Natural killer cell (primary cell): ENCODE results near the gene ATP8A1. TPM values are rescaled to one million over a fixed set of nuclear protein-coding genes. Genes with fewer than 3 reads are reported as not detected.

Experiments
- ATAC-seq, 3 donors: fragments of 150-1000 bp in 2 of 3; fragments of 200-7000 bp in 1 of 3; cut with Tn5 transposase; 1 replicate in 1 of 3; 2 replicates in 2 of 3; pipeline ENCODE4 v1.10.0; 2021; ENCODE audit warnings: mild to moderate bottlenecking in 2 of 3, moderate library complexity in 2 of 3
- DNase-seq, 2 donors: peaks; one replicate each; pipeline versions ENCODE4 v3.0.0 to v3.0.0-alpha.2; 2013 to 2021; ENCODE audit warnings: mixed read lengths in 1 of 2
- H3K27ac ChIP-seq: one replicate; pipeline ENCODE4 v1.5.1; 2013; ENCODE audit warnings: mild to moderate bottlenecking, low read length
- H3K27me3 ChIP-seq: one replicate; pipeline ENCODE4 v1.6.1; 2013; ENCODE audit warnings: low read length; ENCODE audit not compliant: control insufficient read depth, insufficient read depth
- H3K36me3 ChIP-seq: one replicate; pipeline ENCODE4 v1.6.1; 2013; ENCODE audit warnings: low read length; ENCODE audit not compliant: control insufficient read depth, insufficient read depth
- H3K4me1 ChIP-seq: one replicate; pipeline ENCODE4 v1.6.1; 2013; ENCODE audit warnings: low read length; ENCODE audit not compliant: control insufficient read depth, insufficient read depth
- H3K4me3 ChIP-seq: one replicate; pipeline ENCODE4 v1.5.1; 2013; ENCODE audit warnings: low read length
- H3K9me3 ChIP-seq: one replicate; pipeline ENCODE4 v1.6.1; 2013; ENCODE audit warnings: low read length; ENCODE audit not compliant: control insufficient read depth, insufficient read depth
- H3K27ac Mint-ChIP-seq, 2 donors: one replicate each; pipeline ENCODE4 v1.8.0; 2022; ENCODE audit warnings: mild to moderate bottlenecking in 2 of 2, mixed read lengths in 2 of 2, moderate library complexity in 1 of 2
- H3K27me3 Mint-ChIP-seq, 2 donors: one replicate each; pipeline ENCODE4 v1.8.0; 2022; ENCODE audit warnings: low read depth in 2 of 2, mixed read lengths in 2 of 2
- H3K36me3 Mint-ChIP-seq: one replicate; pipeline ENCODE4 v1.8.0; 2022; ENCODE audit warnings: mixed read lengths
- H3K4me1 Mint-ChIP-seq, 2 donors: one replicate each; pipeline ENCODE4 v1.8.0; 2022; ENCODE audit warnings: mixed read lengths in 2 of 2
- H3K4me3 Mint-ChIP-seq: one replicate; pipeline ENCODE4 v1.8.0; 2022; ENCODE audit warnings: mild to moderate bottlenecking, moderate library complexity, mixed read lengths
- H3K9me3 Mint-ChIP-seq, 2 donors: one replicate each; pipeline ENCODE4 v1.8.0; 2022; ENCODE audit warnings: mixed read lengths in 2 of 2
- CTCF ChIP-seq: fragments of 200-600 bp; IDR thresholded peaks from one replicate; pipeline ENCODE4 v1.8.0; 2022; ENCODE audit warnings: antibody characterized with exemption
- WGBS: methylation state at CpG from one replicate; pipeline ENCODE4 v1.1.7; 2013; ENCODE audit warnings: missing lambda C conversion rate; ENCODE audit not compliant: insufficient coverage; 5-methylcytosine and 5-hydroxymethylcytosine counted together
- intact Hi-C: fragments of 100-400 bp; cut with micrococcal nuclease; formaldehyde crosslinking; loops from one replicate; pipeline ENCODE4 v1.14.2; 2022
- total RNA-seq, 4 donors: library from RNA; stranded (reverse); fragments of 120-200 nt in 1 of 4; gene quantifications; one replicate each; pipeline versions ENCODE4 v1.2.3 to v1.2.4, GENCODE V29; 2013 to 2022

Gene ATP8A1
- total RNA-seq, 3 donors from 2014 or later (not counting 1 experiment from before 2014, with no cell fraction given), result 84.8 to 156 (median 147) TPM

GRCh38 chr4:42436928-42437565 lies 219.9 kb downstream of the ATP8A1 start:
- Mint-ChIP-seq H3K4me3 (no peak overlapping the region), H3K4me1 (no peaks in the 10 kb centered on the region), H3K27ac (no peak overlapping the region), H3K36me3 (peaks cover 30% of the 10 kb centered on the region), H3K27me3 (no peaks in the 10 kb centered on the region), H3K9me3 (no peaks in the 10 kb centered on the region)
- no peak for TF ChIP-seq CTCF
- no peak overlapping the region for H3K4me3 ChIP-seq
- DNase-seq (no peak), ATAC-seq (no peak)
- no peaks in the 10 kb centered on the region for H3K4me1 ChIP-seq
- intact Hi-C loops, result no loop called here
- WGBS, result 95% methylated on average over 2 of the region's 7 CpGs
- no peaks in the 10 kb centered on the region for H3K27me3 ChIP-seq
- H3K27ac ChIP-seq, result no peak overlapping the region
- H3K9me3 ChIP-seq, result no peaks in the 10 kb centered on the region
- peaks cover 38% of the 10 kb centered on the region for H3K36me3 ChIP-seq

GRCh38 chr4:42428036-42428435 lies 228.9 kb downstream of the ATP8A1 start:
- Histone ChIP-seq H3K4me1 (no peaks in the 10 kb centered on the region), H3K36me3 (peaks cover 40% of the 10 kb centered on the region), H3K4me3 (no peak overlapping the region), H3K9me3 (no peaks in the 10 kb centered on the region), H3K27ac (no peak overlapping the region), H3K27me3 (no peaks in the 10 kb centered on the region)
- Mint-ChIP-seq H3K4me1 (peaks cover 0 to 3% of the 10 kb centered on the region in 2 donors), H3K9me3 (no peaks in the 10 kb centered on the region), H3K27me3 (no peaks in the 10 kb centered on the region), H3K4me3 (no peak overlapping the region), H3K27ac (no peak overlapping the region), H3K36me3 (peaks cover under 1% of the 10 kb centered on the region)
- DNase-seq (no peak), ATAC-seq (no peak)
- no peak for TF ChIP-seq CTCF
- WGBS, result 88% methylated on average over 2 of the region's 2 CpGs
- intact Hi-C loops, result no loop called here

- TF ChIP-seq CTCF, result no peak
- peaks cover 19% of the 10 kb centered on the region for H3K36me3 Mint-ChIP-seq
- no peaks in the 10 kb centered on the region for H3K9me3 Mint-ChIP-seq
- intact Hi-C loops, result no loop called here
- no peak for DNase-seq
- no peaks in the 10 kb centered on the region for H3K4me1 ChIP-seq
- no peak overlapping the region for H3K4me3 ChIP-seq
- no peak overlapping the region for H3K4me3 Mint-ChIP-seq
- no peak for ATAC-seq
- WGBS, result 98% methylated on average over 17 of the region's 19 CpGs
- H3K27ac Mint-ChIP-seq, result no peak overlapping the region
- H3K36me3 ChIP-seq, result peaks cover 52% of the 10 kb centered on the region
- peaks cover 0 to 3% of the 10 kb centered on the region in 2 donors for H3K4me1 Mint-ChIP-seq
- H3K27me3 Mint-ChIP-seq, result no peaks in the 10 kb centered on the region
- no peaks in the 10 kb centered on the region for H3K27me3 ChIP-seq
- no peaks in the 10 kb centered on the region for H3K9me3 ChIP-seq
- no peak overlapping the region for H3K27ac ChIP-seq
These were observed 231.5 kb downstream of the ATP8A1 start for GRCh38 chr4:42425146-42426065.
